GM12875 (cell line): ENCODE measurements around the gene SRXN1.

ENCODE experiments used
- H3K4me3 ChIP-seq: one replicate; pipeline ENCODE4 v1.5.1; 2011; ENCODE audit warnings: low read depth, low read length, control low read depth
- CTCF ChIP-seq: IDR thresholded peaks from 2 replicates; pipeline ENCODE4 v1.5.1; 2011; ENCODE audit warnings: low read depth, mild to moderate bottlenecking, control low read depth, inconsistent platforms, low read length, moderate library complexity, borderline replicate concordance; ENCODE audit not compliant: insufficient read depth

Gene SRXN1

GRCh38 chr20:602111-602970 is 50.7 kb downstream of the SRXN1 start:
- H3K4me3 ChIP-seq: no peak overlapping the region
- TF ChIP-seq CTCF: no peak

- TF ChIP-seq CTCF: no peak
- no peak overlapping the region for H3K4me3 ChIP-seq
Observed at GRCh38 chr20:600736-601135, 52.3 kb downstream of the SRXN1 start.

- no peak overlapping the region for H3K4me3 ChIP-seq
- no peak for TF ChIP-seq CTCF
Observed at GRCh38 chr20:600141-600540, 52.9 kb downstream of the SRXN1 start.

- no peak for TF ChIP-seq CTCF
Observed at GRCh38 chr20:598133-598850, 54.7 kb downstream of the SRXN1 start.

GRCh38 chr20:597560-597959 is 55.4 kb downstream of the SRXN1 start:
- no peak overlapping the region for H3K4me3 ChIP-seq
- TF ChIP-seq CTCF: no peak

More at GRCh38 chr20:598133-598850, 54.7 kb downstream of the SRXN1 start:
- H3K4me3 ChIP-seq: no peak overlapping the region
